HG02759 (cell line): ENCODE results near the gene SPOCK2.
"Not testable (repeated sequence)": the region's sequence is repeated elsewhere in the genome, so short reads cannot be mapped to it uniquely, and the experiment has no call there.

Source experiments
- ATAC-seq: cut with Tn5 transposase; IDR thresholded peaks from one replicate; pipeline ENCODE4 v1.9.1; 2021; ENCODE audit warnings: mild to moderate bottlenecking, moderate library complexity; ENCODE audit not compliant: unreplicated experiment

The SPOCK2 gene

GRCh38 chr10:72034040-72034499 is 54.3 kb downstream of the SPOCK2 start:
- no peak for ATAC-seq

GRCh38 chr10:72032409-72033162 is 55.8 kb downstream of the SPOCK2 start:
- not testable (repeated sequence) for ATAC-seq

- ATAC-seq = no peak
Measured at GRCh38 chr10:72031706-72032105, 56.6 kb downstream of the SPOCK2 start.

GRCh38 chr10:72030762-72031543 is 57.4 kb downstream of the SPOCK2 start:
- no peak for ATAC-seq

- no peak for ATAC-seq
Measured at GRCh38 chr10:72029414-72029813, 58.9 kb downstream of the SPOCK2 start.

- no peak for ATAC-seq
Measured at GRCh38 chr10:72027498-72027897, 60.9 kb downstream of the SPOCK2 start.

- no peak for ATAC-seq
Measured at GRCh38 chr10:72026278-72027111, 61.9 kb downstream of the SPOCK2 start.

GRCh38 chr10:72025832-72026231 is 62.5 kb downstream of the SPOCK2 start:
- ATAC-seq = no peak

GRCh38 chr10:72025400-72025799 is 63.0 kb downstream of the SPOCK2 start:
- no peak for ATAC-seq

- ATAC-seq = no peak
Measured at GRCh38 chr10:72024596-72024995, 63.8 kb downstream of the SPOCK2 start.

GRCh38 chr10:72022228-72022627 is 66.1 kb downstream of the SPOCK2 start:
- no peak for ATAC-seq

- no peak for ATAC-seq
Measured at GRCh38 chr10:72020914-72021809, 67.2 kb downstream of the SPOCK2 start.

- no peak for ATAC-seq
Measured at GRCh38 chr10:72019085-72019876, 69.1 kb downstream of the SPOCK2 start.

GRCh38 chr10:72016608-72017300 is 71.6 kb downstream of the SPOCK2 start:
- ATAC-seq = no peak

GRCh38 chr10:72015841-72016240 is 72.5 kb downstream of the SPOCK2 start:
- ATAC-seq = no peak

- no peak for ATAC-seq
Measured at GRCh38 chr10:72014785-72015480, 73.4 kb downstream of the SPOCK2 start.

- no peak for ATAC-seq
Measured at GRCh38 chr10:72014197-72014596, 74.2 kb downstream of the SPOCK2 start.
